GM06990 (cell line): ENCODE data around the gene MAP1LC3A.

Source experiments
- DNase-seq: peaks from one replicate; pipeline ENCODE4 v3.0.0-alpha.2; 2011; ENCODE audit not compliant: insufficient read length; ENCODE audit errors: extremely low read depth
- H3K27me3 ChIP-seq: replicated peaks from 2 replicates; pipeline ENCODE4 v1.6.0; 2011; ENCODE audit warnings: low read length; ENCODE audit not compliant: control insufficient read depth, insufficient read depth
- H3K36me3 ChIP-seq: 2 replicates; pipeline ENCODE4 v1.5.1; 2011; ENCODE audit warnings: low read length; ENCODE audit not compliant: control insufficient read depth, insufficient read depth
- H3K4me3 ChIP-seq: replicated peaks from 2 replicates; pipeline ENCODE4 v1.5.1; 2011; ENCODE audit warnings: low read depth, mild to moderate bottlenecking, control low read depth, low read length
- TF ChIP-seq, protein P1 (sequence below): IDR thresholded peaks from 2 replicates; pipeline ENCODE4 v1.5.1; 2011; ENCODE audit warnings: low read length, control low read depth, mild to moderate bottlenecking, inconsistent platforms; ENCODE audit not compliant: insufficient read depth, poor library complexity, severe bottlenecking

Gene MAP1LC3A

DNA sequence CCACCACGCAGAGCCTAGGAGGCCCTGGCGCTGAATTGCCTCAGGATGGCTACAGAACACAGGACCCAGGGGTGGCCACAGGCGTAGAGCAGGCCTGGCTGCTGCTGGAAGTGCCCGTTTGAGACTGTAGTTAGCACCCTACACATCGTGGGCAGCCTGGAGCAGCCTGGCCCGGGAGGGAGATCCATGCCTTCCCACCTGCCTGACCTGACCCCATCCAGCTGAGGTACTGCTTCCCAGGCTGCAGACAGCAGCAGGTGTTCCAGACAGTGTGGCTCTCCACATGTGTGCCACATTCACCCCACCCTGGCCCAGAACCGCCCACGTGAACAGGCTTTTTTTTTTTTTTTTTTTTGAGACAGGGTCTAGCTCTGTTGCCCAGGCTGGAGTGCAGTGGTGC, 20.9 kb upstream of the MAP1LC3A start:
- no peaks in the 10 kb centered on the region for H3K27me3 ChIP-seq
- H3K4me3 ChIP-seq = no peak overlapping the region
- no peak for DNase-seq
- H3K36me3 ChIP-seq = peaks cover 35% of the 10 kb centered on the region
- TF ChIP-seq, protein P1, sequence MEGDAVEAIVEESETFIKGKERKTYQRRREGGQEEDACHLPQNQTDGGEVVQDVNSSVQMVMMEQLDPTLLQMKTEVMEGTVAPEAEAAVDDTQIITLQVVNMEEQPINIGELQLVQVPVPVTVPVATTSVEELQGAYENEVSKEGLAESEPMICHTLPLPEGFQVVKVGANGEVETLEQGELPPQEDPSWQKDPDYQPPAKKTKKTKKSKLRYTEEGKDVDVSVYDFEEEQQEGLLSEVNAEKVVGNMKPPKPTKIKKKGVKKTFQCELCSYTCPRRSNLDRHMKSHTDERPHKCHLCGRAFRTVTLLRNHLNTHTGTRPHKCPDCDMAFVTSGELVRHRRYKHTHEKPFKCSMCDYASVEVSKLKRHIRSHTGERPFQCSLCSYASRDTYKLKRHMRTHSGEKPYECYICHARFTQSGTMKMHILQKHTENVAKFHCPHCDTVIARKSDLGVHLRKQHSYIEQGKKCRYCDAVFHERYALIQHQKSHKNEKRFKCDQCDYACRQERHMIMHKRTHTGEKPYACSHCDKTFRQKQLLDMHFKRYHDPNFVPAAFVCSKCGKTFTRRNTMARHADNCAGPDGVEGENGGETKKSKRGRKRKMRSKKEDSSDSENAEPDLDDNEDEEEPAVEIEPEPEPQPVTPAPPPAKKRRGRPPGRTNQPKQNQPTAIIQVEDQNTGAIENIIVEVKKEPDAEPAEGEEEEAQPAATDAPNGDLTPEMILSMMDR = no peak

DNA sequence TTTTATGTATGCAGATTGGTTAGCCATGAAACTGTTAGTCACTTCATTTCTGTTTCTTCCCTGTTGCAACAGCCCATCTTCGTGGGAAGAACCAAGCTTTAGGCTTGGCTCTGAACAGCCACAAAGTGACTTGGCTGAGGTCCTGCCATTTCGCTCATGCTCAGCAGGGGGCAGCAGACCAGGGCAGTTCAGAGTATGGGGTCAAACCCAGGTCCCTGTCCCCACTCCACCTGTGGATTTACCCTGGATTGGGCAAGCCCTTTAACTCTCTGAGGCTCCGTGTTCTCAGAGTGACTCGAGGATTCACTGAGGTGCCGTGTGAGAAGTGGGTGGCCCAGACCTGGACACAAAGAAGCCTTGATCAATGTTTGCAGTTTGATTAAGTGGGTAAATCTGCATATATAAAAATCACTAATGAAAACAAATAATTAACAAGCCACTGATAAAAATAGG, 19.8 kb upstream of the MAP1LC3A start:
- no peak for DNase-seq
- peaks cover 30% of the 10 kb centered on the region for H3K36me3 ChIP-seq
- TF ChIP-seq, protein P1 = peak; percentile 89
- no peaks in the 10 kb centered on the region for H3K27me3 ChIP-seq
- no peak overlapping the region for H3K4me3 ChIP-seq

DNA sequence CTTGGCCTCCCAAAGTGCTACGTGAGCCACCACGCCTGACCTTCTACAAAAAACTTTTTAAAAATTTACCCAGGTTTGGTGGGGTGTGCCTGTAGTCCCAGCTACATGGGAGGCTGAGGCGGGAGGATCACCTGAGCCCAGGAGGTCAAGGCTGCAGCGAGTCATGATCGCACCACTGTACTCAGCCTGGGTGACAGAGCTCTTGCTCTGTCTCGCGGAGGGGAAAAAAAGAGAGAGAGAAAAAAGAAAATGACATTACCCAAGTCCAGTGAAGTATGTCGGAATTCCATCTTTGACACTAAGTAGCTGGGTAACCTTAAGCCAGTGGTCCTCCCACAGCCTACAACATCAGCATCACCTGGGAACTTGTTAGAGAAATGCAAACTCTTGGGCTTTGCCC, 18.8 kb upstream of the MAP1LC3A start:
- no peak overlapping the region for H3K4me3 ChIP-seq
- TF ChIP-seq, protein P1 = no peak
- no peak for DNase-seq
- H3K27me3 ChIP-seq = no peaks in the 10 kb centered on the region
- peaks cover 24% of the 10 kb centered on the region for H3K36me3 ChIP-seq

DNA sequence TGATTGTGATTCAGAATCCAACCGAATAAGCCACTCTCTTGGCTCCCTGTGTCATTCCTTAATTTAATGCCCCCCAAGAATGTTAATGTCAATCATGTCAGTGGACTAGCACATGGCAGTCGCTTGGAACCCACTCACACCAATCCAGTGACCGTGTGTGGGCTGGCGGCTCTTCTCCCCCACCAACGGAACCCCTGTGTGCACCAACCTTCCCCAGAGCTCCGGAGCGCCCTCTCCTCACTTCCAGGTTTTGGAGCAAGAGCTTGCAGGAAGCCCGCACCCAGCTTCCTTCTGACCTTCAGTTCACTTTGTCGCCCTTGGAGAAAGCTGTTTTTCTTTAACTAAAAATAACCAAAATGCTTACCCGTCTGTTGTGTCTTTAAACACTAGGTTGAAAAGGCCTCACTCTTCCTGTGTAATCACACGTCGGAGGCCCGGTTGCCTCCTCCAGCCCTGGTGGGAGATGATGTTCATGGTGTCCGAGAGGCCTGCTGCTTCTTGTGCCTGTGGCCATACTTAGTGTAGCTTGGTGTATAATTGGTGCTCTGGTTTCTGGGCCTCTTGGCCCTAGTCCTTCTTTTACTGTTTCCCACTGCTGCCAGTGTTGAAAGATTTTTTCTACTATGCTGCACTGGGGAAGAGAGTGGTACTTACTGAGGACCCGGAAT, 17.8 kb upstream of the MAP1LC3A start:
- TF ChIP-seq, protein P1 = no peak
- Histone ChIP-seq H3K27me3 (no peaks in the 10 kb centered on the region), H3K4me3 (no peak overlapping the region), H3K36me3 (peaks cover 16% of the 10 kb centered on the region)
- DNase-seq = no peak

DNA sequence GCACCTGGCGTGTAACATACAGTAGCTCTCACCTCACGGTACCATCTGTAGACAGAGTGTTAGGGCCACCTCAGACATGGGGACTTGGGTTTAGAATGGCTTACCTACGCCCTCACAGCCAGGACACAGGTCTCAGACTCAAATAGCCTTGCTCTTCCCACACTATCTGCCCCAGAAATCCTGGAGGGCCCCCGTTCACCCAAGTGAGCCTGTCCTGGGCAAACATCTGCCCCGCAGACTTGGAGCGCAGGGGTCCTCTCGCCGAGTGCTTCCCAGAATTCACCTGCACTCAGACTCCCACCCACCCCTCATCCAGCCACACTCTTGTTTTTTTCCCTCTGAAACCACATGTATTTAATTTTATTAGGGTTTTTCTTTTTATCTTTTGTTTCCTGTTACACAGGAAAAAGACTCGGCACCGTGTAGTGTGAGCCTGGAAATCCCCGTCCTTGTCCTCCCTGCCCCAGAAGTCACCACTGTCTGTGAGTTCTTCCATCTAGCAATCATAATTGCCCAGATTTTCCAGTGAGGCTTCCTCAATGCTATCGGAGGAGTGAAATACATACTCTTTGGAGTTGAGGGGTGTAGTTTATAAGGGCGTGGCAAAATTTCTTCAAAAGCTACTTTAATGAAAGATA, 17.1 kb upstream of the MAP1LC3A start:
- DNase-seq = no peak
- Histone ChIP-seq H3K27me3 (no peaks in the 10 kb centered on the region), H3K4me3 (no peak overlapping the region), H3K36me3 (peaks cover 11% of the 10 kb centered on the region)
- TF ChIP-seq, protein P1 = no peak
